Measurements from ENCODE around the gene GRAMD2B.
A peak's percentile ranks its signal among the peaks of the same experiment; 100 is the strongest.
"Not testable (repeated sequence)": the region's sequence is repeated elsewhere in the genome, so short reads cannot be mapped to it uniquely, and the experiment has no call there.

GRAMD2B gene

DNA sequence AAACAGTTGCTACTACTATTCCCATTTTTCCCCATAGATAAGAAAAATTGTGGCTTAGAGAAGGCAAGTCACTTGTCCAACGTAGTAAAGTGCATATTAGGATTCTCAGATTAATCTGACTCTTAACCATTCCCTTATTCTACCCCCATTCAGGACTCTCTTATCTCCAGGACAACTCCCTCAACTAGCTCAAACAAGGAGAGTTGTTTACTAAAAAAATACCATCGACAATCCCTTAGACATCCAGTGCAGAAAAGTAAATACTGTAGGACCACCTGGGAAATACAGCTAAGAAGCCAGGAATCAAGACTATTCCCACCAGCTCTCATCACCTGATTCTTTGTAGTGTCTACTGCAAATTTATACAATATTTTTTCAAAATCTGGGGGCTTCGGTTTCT is 9.4 kb upstream of the GRAMD2B start:
- no peak for DNase-seq

- no peak for DNase-seq
Measured at GRCh38 chr5:126414874-126415502, 8.2 kb upstream of the GRAMD2B start.

- no peak for DNase-seq
Measured at GRCh38 chr5:126415789-126416188, 7.4 kb upstream of the GRAMD2B start.

DNA sequence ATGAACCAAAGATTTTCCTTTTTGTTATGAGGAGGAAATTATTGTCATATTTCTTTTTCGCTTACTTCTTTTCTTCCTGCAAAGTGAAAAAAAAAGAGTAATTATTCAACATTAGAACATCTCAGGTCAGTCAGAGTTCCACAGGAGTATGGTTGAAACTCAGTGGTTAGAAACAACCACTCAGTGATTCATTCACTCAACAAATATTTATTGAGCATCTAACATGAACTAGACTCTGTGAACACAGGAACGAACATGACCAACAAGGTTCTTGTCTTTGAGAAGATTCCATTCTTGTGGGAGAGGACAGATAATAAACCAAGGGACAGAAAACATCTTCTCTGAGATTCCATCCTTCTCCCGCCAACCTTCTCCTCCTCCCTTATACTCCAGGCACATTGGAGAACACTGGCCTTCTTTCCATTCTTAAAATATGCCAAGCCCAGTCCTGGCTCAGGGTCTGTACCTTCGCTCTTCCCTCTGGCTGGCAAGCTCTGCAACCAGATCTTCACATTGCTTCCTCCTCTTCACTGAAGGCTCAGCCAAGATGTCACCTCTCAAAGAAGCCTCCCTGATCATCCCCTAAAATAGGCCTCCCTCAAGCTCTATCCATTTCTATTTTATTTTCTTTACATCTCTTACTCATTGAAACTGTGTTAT is 6.8 kb upstream of the GRAMD2B start:
- no peak for DNase-seq

DNA sequence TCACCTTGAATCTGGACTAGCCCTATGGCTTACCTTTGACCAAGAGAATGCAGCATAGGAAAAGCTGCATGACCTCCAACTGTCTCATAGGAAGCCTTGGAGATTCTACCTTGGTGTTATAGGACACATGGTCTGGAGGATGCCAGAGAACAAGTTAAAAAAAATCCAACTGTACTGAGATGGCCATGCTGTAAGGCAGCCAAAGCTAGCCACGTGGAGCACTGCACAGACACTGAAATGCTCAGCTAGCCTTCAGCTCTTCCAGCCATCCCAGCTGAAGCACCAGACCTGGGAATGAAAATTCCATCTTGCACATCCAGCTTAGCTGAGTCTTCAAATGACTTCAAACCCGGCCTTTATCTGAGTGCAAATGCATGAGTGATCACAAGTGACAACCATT is 6.0 kb upstream of the GRAMD2B start:
- no peak for DNase-seq

DNA sequence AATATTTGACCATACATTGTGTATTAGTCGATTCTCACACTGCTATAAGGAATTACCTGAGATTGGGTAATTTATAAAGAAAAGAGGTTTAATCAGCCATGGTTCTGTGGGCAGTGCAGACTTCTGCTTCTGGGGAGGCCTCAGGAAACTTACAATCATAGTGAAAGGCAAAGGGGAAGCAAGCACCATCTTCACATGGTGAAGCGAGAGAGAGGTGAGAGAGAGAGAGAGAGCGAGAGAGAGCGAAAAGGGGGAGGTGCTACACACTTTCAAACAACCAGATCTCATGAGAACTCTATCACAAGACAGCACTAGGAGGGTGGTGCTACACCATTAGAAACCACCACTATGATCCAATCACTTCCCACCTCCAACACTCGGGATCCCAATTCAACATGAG is 4.1 kb upstream of the GRAMD2B start:
- DNase-seq, result peak; percentile 43

GRCh38 chr5:126428421-126428820 is 5.2 kb downstream of the GRAMD2B start:
- DNase-seq, result no peak

DNA sequence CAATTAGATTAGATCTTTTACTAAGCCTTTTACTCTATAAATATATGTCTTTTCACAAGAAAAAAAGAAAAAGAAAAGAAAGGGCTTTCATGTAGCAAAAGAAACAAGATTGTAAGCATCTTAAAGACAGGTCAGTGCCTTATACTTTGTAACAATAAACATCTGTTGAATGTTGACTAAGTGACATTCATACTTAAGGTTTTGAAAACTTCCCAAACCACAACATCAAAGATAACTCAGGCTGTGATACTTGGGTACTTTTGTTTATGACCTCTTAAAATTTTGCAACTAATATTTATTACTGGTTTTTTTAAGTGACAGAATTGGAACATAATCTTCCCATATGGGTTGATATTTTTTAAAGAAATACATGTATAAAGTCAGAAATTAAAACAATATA is 7.4 kb downstream of the GRAMD2B start:
- no peak for DNase-seq

- no peak for DNase-seq
Measured at GRCh38 chr5:126433701-126434100, 10.5 kb downstream of the GRAMD2B start.

- DNase-seq, result no peak
Measured at GRCh38 chr5:126435261-126435660, 12.1 kb downstream of the GRAMD2B start.

GRCh38 chr5:126435714-126436113 is 12.5 kb downstream of the GRAMD2B start:
- DNase-seq, result no peak

DNA sequence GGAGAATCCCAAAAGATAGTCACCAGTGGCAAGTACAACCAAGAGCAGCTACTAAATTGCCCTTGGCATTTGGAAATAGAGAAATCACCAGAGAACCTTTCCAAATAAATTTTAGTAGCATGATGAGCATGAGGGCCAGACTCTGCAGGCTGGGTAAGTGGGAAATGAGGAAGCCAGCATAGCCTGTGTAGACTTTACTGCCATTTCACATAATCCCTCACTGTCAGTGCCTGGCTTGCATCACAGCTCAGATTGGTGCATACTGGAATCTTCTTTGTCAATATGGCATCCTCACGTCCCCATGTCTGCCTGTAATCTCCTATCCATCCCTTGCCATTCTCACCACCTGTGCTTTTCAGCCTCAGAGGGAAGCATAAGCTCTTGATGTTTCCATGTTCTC is 14.5 kb downstream of the GRAMD2B start:
- DNase-seq, result no peak

GRCh38 chr5:126438267-126438666 is 15.1 kb downstream of the GRAMD2B start:
- DNase-seq, result peak; percentile 81

DNA sequence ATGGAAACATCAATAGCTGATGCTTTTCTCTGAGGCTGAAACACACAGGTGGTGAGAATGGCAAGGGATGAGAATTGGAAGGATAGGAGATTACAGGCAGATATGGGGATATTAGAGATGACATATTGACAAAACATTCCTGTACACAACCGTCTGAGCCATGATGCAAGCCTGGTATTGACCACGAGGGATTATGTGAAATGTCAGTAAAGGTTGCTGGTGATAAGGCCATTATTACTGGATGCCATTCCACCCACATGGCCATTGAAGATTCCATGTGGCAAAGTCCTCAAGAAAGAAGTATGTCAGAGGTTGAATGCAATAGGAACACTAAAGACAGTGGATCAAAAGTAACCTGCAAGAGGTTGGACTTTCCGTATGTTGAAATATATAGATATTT is 15.7 kb downstream of the GRAMD2B start:
- no peak for DNase-seq

GRCh38 chr5:126439724-126440123 is 16.5 kb downstream of the GRAMD2B start:
- not testable (repeated sequence) for DNase-seq

DNA sequence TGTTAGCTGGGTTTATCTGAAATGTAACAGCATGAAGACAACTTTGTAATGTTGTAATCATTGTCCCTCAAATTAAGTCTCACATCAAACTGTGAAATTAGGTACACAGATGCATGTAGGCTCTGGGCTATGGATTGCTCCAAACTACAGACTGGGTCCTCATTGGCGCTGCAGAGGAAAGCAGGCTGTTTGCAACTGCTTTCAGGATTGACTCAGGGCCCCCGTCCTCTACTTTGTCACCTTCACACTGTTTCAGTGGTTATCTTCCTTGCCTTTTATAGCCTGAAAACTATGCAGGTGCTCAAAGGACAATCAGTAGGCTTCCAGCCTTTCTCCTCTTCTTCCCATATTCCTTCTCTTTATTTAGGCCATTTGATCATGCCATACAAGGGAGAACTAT is 18.0 kb downstream of the GRAMD2B start:
- no peak for DNase-seq

DNA sequence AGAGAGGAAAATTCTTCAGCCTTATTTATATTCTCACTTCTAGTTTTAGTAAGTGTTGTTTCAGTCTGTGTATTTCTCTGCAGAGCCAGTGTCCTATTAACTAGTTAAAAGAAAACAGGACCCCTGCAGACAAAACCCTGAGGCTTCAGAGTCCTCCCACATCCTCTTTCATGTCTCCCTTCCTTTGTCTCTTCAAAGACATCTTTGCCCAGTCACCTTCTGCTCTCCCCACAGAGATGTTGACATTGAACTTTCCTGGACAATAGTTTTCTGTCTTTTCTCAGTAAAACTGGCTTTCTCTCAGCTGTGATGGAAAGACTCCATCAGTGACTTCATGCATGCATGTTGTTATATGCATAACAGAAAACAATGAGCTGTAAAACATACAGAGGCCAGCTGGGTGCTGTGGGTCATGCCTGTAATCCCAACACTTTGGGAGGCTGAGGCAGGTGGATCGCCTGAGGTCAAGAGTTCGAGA is 20.2 kb downstream of the GRAMD2B start:
- DNase-seq, result peak; percentile 73

GRCh38 chr5:126444137-126444536 is 20.9 kb downstream of the GRAMD2B start:
- DNase-seq, result no peak

- DNase-seq, result peak; percentile 13
Measured at GRCh38 chr5:126445502-126446174, 22.4 kb downstream of the GRAMD2B start.

DNA sequence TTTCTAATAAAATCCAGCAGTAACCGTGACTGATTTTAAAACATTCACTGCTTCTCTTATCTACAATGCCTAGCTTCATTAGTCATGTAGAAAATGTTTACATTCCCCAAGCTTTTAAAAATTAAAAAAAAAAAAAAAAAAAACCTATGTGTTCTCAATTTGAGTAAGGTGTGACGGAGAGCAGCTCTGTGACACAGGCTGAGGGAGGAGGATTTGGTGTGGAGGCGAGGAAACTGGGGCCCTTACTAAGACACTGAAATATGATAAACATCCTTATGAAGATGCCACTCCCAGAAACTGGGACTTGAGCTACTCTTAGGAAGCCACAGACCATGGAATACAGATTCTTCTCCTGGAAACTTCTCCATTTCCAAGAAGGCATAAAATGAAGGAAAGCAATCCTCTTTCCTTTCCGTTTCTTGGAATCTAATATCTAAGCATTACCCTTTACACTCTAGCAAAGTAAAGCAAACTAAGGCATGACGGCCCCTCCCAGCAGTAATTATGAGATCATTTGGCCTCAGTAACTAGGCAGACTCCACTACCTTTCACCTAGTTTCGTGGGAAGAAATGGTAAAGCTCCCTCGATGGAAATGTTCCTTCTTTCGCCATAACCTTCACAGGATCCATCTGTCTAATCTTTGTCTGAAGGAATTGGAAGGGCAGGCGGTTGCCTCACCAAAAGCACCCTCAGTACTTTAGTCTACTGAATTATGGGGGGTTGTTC is 23.5 kb downstream of the GRAMD2B start:
- peak; percentile 87 for DNase-seq

DNA sequence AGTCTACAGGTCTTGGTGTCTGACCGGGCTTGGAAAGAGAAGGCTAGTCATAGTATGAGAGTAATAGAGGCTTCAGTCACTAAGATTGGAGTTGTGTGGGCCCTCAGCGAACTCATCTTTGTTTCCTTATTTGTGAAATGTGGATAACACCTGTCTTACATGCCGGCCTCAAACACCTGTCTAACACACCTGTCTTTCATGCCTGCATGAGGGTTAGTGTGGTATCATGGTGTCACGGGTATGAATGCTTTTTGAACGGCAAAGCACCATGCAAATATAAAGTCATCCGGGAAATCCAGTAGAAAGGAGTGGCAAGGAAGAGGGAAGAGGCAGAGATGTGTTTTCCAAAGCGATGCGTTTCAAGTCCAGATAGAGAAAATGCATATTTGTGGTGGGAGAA is 25.5 kb downstream of the GRAMD2B start:
- DNase-seq, result no peak

DNA sequence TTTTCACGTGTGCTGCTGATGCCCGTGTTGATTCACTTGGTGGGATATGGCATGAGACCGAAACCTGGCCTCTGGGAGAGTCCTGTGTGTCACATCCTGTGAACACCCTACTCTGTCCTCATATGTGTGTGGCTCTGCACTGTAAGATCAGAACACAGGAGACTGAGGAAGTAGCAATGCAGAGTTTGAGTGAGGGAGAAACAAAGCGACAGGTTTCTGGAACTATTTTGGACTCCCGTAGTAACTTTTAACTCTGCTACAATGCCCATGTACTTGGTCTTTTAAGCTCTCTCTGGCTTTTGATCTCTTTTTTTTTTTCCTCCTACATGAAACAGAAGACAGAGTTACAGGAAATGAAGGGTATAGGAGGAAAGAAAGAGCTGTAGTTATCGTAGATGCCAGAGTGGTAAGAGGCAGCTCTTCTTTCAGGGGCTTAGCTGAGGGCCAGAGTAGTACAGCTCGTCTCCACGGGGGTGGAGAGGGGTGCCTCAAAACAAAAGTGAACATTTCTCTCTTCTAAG is 26.6 kb downstream of the GRAMD2B start:
- peak; percentile 90 for DNase-seq

- DNase-seq, result peak; percentile 65
Measured at GRCh38 chr5:126450346-126450745, 27.1 kb downstream of the GRAMD2B start.

All from activated CD4-positive, alpha-beta T cell treated with anti-CD3 and anti-CD28 coated beads, Interleukin-10, Interleukin-2, amounts not matched to agents 100 ng/mL and 50 ng/mL, durations not matched to agents 16 hours and 8 hours (primary cell).